SK-N-SH treated with all-trans-retinoic acid at 6 μM for 48 hours (cell line): ENCODE measurements around the gene MLLT6.
A peak's percentile ranks its signal among the peaks of the same experiment; 100 is the strongest.

Experiments
- ATAC-seq: fragments of 200-7000 bp; cut with Tn5 transposase; 3 replicates; pipeline ENCODE4 v1.9.1; 2020; ENCODE audit warnings: mild to moderate bottlenecking, moderate library complexity
- ARNTL ChIP-seq: fragments of 450-650 bp; formaldehyde crosslinking; IDR thresholded peaks from 2 replicates; pipeline ENCODE4 v1.5.0; 2020; ENCODE audit warnings: low read depth, mild to moderate bottlenecking, moderate library complexity, borderline replicate concordance
- BACH2 ChIP-seq: fragments of 250-450 bp; sonication (Bioruptor Pico); IDR thresholded peaks from 2 replicates; pipeline ENCODE4 v1.9.0; 2021; ENCODE audit warnings: mild to moderate bottlenecking, borderline replicate concordance
- CSDC2 ChIP-seq: fragments of 250-450 bp; sonication (Bioruptor Pico); IDR thresholded peaks from 2 replicates; pipeline ENCODE4 v1.5.0; 2020; ENCODE audit warnings: mild to moderate bottlenecking, moderate library complexity
- ESRRG ChIP-seq: fragments of 250-450 bp; sonication (Bioruptor Pico); IDR thresholded peaks from 2 replicates; pipeline ENCODE4 v1.6.1; 2021; ENCODE audit warnings: mild to moderate bottlenecking
- GLIS3 ChIP-seq: fragments of 250-450 bp; sonication (Bioruptor Pico); IDR thresholded peaks from 2 replicates; pipeline ENCODE4 v1.5.0; 2020; ENCODE audit warnings: mild to moderate bottlenecking, moderate library complexity
- ISL1 ChIP-seq: fragments of 250-450 bp; sonication (Bioruptor Pico); IDR thresholded peaks from 2 replicates; pipeline ENCODE4 v2.1.2; 2022; ENCODE audit warnings: mild to moderate bottlenecking, moderate library complexity
- OSR1 ChIP-seq: fragments of 250-450 bp; sonication (Bioruptor Pico); IDR thresholded peaks from 2 replicates; pipeline ENCODE4 v1.8.0; 2022; ENCODE audit warnings: moderate library complexity, mild to moderate bottlenecking, inconsistent platforms
- PPARA ChIP-seq: fragments of 250-450 bp; sonication (Bioruptor Pico); IDR thresholded peaks from 2 replicates; pipeline ENCODE4 v1.5.0; 2020; ENCODE audit warnings: mild to moderate bottlenecking, borderline replicate concordance
- RARB ChIP-seq: fragments of 250-450 bp; sonication (Bioruptor Pico); IDR thresholded peaks from 2 replicates; pipeline ENCODE4 v1.8.0; 2021; ENCODE audit warnings: mild to moderate bottlenecking, moderate library complexity
- SNAI2 ChIP-seq: fragments of 250-450 bp; sonication (Bioruptor Pico); IDR thresholded peaks from 2 replicates; pipeline ENCODE4 v1.5.0; 2020; ENCODE audit warnings: mild to moderate bottlenecking, moderate library complexity
- TCF4 ChIP-seq: fragments of 250-450 bp; sonication (Bioruptor Pico); IDR thresholded peaks from 2 replicates; pipeline ENCODE4 v1.8.0; 2021; ENCODE audit warnings: mild to moderate bottlenecking, moderate library complexity, borderline replicate concordance
- TOX ChIP-seq: fragments of 250-450 bp; sonication (Bioruptor Pico); IDR thresholded peaks from 2 replicates; pipeline ENCODE4 v1.8.0; 2021; ENCODE audit warnings: mild to moderate bottlenecking, moderate library complexity, borderline replicate concordance
- ZC3H10 ChIP-seq: fragments of 250-450 bp; sonication (Bioruptor Pico); IDR thresholded peaks from 2 replicates; pipeline ENCODE4 v1.5.1; 2021; ENCODE audit warnings: mild to moderate bottlenecking, moderate library complexity
- ZFP3 ChIP-seq: fragments of 250-450 bp; sonication (Bioruptor Pico); IDR thresholded peaks from 2 replicates; pipeline ENCODE4 v1.5.0; 2020; ENCODE audit warnings: mild to moderate bottlenecking, moderate library complexity
- ZFP30 ChIP-seq: fragments of 450-650 bp; formaldehyde crosslinking; IDR thresholded peaks from 2 replicates; pipeline ENCODE4 v1.5.0; 2022; ENCODE audit warnings: mild to moderate bottlenecking, moderate library complexity
- ZNF565 ChIP-seq: fragments of 450-650 bp; formaldehyde crosslinking; conservative IDR thresholded peaks from 2 replicates; pipeline ENCODE4 v1.5.0; 2020; ENCODE audit warnings: low read depth, mild to moderate bottlenecking, moderate library complexity
- ZNF70 ChIP-seq: fragments of 450-650 bp; formaldehyde crosslinking; IDR thresholded peaks from 2 replicates; pipeline ENCODE4 v1.5.0; 2020; ENCODE audit warnings: mild to moderate bottlenecking, moderate library complexity
- TF ChIP-seq, protein P1 (sequence below): fragments of 250-450 bp; sonication (Bioruptor Pico); IDR thresholded peaks from 2 replicates; pipeline ENCODE4 v1.5.1; 2021; ENCODE audit warnings: mild to moderate bottlenecking, moderate library complexity
- TF ChIP-seq, protein P2 (sequence below): fragments of 250-450 bp; sonication (Bioruptor Pico); IDR thresholded peaks from 2 replicates; pipeline ENCODE4 v1.5.0; 2020; ENCODE audit warnings: mild to moderate bottlenecking, moderate library complexity
- TF ChIP-seq, protein P3 (sequence below): fragments of 250-450 bp; sonication (Bioruptor Pico); IDR thresholded peaks from 2 replicates; pipeline ENCODE4 v1.8.0; 2021; ENCODE audit warnings: low read depth, mild to moderate bottlenecking, moderate library complexity, borderline replicate concordance
- TF ChIP-seq, protein P4 (sequence below): fragments of 250-450 bp; sonication (Bioruptor Pico); IDR thresholded peaks from 2 replicates; pipeline ENCODE4 v1.5.1; 2020; ENCODE audit warnings: low read depth, mild to moderate bottlenecking, moderate library complexity

The MLLT6 gene

DNA sequence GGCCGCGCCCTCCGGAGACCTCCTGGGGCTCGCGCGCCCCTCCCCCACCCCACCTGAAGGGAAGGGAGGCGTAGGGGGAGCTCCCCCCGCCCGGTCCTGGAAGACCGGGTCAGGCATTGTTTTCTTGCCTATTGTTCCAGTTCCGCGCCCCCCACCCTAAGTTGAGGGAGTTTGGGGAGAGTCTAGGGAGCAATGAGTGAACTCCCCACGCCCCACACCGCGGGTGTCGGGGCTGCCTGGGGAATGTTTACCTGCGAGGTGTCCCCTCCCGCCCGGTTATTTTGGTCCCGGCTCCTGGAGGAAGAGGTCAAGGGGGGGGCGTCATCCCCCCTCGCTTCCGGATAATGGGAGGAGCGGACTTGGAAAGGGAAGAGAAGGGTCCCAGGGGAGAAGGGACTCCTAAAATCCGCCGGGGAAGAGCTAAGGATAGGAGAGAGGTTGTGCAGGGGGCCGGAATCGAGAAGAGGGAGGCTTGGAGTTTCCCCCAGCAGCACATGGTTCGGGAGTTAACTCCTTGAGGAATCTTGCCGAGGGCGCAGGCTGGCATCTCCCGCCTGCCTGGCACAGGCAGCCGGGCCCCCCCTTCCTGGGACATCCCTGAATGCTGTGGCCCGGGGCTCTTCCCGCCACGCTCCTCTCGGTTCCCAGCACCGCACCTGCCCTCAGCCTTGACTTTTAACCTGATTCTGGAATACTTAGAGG, 881 bp downstream of the MLLT6 start:
- ATAC-seq: peak; percentile 20

DNA sequence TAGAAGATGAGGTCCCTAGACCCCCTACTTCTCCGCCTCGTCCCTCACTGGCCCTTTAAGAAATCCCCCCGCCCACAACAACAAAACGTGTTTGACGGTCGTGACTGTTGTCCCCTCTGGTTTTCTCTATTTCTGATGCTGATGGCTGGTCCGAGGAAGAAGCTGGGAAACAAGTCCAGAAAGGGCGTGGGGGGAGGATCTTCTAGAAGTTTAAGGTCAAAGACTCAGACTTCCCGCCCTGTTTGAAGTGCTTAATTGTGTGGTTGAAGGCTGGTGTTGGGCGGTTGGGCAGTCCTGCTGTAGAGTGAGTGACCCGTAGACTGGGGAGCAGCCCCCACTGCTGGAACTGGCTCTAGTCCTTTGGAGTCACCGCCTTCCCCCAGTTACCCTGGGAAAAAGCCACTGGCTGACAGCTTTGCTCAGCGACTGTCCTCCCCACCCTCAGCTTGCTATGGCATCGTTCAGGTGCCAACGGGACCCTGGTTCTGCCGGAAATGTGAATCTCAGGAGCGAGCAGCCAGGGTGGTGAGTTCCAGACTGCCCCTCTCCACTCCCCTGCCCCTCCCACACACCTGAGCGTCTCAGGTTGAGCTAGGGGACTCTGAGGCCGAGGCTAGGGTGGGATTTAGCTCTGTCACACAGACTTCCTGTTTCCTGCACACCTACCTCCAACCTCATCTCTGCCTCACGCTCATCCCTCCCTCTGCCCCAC, 1.6 kb downstream of the MLLT6 start:
- ATAC-seq: no peak
- no peak for TF ChIP-seq ZNF70 (CRISPR knock-in tag)

More for the DNA sequence above, 881 bp downstream of the MLLT6 start:
- TF ChIP-seq ZNF565 (no peak), RARB (CRISPR knock-in tag) (no peak), ZNF70 (CRISPR knock-in tag) (no peak), SNAI2 (CRISPR knock-in tag) (no peak), ZFP3 (CRISPR knock-in tag) (no peak), OSR1 (CRISPR knock-in tag) (no peak), BACH2 (CRISPR knock-in tag) (no peak), TCF4 (CRISPR knock-in tag) (no peak), PPARA (CRISPR knock-in tag) (no peak), GLIS3 (CRISPR knock-in tag) (no peak), TOX (CRISPR knock-in tag) (no peak), ISL1 (CRISPR knock-in tag) (no peak), ESRRG (CRISPR knock-in tag) (no peak), ARNTL (CRISPR knock-in tag) (no peak), ZC3H10 (CRISPR knock-in tag) (no peak), CSDC2 (CRISPR knock-in tag) (no peak)
- TF ChIP-seq, protein P1, sequence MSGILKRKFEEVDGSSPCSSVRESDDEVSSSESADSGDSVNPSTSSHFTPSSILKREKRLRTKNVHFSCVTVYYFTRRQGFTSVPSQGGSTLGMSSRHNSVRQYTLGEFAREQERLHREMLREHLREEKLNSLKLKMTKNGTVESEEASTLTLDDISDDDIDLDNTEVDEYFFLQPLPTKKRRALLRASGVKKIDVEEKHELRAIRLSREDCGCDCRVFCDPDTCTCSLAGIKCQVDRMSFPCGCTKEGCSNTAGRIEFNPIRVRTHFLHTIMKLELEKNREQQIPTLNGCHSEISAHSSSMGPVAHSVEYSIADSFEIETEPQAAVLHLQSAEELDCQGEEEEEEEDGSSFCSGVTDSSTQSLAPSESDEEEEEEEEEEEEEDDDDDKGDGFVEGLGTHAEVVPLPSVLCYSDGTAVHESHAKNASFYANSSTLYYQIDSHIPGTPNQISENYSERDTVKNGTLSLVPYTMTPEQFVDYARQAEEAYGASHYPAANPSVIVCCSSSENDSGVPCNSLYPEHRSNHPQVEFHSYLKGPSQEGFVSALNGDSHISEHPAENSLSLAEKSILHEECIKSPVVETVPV (CRISPR knock-in tag): no peak
- TF ChIP-seq, protein P2, sequence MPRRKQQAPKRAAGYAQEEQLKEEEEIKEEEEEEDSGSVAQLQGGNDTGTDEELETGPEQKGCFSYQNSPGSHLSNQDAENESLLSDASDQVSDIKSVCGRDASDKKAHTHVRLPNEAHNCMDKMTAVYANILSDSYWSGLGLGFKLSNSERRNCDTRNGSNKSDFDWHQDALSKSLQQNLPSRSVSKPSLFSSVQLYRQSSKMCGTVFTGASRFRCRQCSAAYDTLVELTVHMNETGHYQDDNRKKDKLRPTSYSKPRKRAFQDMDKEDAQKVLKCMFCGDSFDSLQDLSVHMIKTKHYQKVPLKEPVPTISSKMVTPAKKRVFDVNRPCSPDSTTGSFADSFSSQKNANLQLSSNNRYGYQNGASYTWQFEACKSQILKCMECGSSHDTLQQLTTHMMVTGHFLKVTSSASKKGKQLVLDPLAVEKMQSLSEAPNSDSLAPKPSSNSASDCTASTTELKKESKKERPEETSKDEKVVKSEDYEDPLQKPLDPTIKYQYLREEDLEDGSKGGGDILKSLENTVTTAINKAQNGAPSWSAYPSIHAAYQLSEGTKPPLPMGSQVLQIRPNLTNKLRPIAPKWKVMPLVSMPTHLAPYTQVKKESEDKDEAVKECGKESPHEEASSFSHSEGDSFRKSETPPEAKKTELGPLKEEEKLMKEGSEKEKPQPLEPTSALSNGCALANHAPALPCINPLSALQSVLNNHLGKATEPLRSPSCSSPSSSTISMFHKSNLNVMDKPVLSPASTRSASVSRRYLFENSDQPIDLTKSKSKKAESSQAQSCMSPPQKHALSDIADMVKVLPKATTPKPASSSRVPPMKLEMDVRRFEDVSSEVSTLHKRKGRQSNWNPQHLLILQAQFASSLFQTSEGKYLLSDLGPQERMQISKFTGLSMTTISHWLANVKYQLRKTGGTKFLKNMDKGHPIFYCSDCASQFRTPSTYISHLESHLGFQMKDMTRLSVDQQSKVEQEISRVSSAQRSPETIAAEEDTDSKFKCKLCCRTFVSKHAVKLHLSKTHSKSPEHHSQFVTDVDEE (CRISPR knock-in tag): no peak
- TF ChIP-seq, protein P3, sequence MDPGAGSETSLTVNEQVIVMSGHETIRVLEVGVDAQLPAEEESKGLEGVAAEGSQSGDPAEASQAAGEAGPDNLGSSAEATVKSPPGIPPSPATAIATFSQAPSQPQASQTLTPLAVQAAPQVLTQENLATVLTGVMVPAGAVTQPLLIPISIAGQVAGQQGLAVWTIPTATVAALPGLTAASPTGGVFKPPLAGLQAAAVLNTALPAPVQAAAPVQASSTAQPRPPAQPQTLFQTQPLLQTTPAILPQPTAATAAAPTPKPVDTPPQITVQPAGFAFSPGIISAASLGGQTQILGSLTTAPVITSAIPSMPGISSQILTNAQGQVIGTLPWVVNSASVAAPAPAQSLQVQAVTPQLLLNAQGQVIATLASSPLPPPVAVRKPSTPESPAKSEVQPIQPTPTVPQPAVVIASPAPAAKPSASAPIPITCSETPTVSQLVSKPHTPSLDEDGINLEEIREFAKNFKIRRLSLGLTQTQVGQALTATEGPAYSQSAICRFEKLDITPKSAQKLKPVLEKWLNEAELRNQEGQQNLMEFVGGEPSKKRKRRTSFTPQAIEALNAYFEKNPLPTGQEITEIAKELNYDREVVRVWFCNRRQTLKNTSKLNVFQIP (CRISPR knock-in tag): no peak

DNA sequence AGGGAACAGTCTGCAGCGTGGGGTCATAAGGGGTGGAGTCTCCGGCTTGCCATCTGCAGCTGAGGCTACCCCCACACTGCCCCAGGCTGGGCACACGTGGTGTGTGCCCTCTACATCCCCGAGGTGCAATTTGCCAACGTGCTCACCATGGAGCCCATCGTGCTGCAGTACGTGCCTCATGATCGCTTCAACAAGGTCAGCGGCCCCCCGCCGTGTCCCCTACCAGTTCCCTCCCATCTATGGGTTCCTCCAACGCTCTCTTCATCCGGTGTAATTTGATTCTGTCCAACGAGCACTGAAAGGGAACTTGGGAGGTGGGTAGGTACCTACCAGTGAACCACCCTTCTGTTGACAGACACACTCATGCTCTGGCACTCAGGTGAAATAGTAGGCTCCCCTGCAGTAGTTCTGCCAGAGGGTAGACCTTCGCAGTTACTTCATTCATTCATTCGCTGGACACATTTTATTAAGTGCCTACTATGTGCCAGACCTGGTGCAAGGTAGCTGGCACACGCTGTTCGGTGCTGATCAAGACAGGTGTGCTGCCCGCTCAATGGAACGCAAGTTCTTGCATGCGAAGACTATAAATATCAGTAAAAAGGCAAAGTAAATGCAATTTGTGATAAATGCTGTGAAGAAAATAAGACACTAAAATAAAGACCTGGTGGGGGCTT, 2.7 kb downstream of the MLLT6 start:
- TF ChIP-seq BACH2 (CRISPR knock-in tag) (no peak), PPARA (CRISPR knock-in tag) (no peak)
- no peak for ATAC-seq

DNA sequence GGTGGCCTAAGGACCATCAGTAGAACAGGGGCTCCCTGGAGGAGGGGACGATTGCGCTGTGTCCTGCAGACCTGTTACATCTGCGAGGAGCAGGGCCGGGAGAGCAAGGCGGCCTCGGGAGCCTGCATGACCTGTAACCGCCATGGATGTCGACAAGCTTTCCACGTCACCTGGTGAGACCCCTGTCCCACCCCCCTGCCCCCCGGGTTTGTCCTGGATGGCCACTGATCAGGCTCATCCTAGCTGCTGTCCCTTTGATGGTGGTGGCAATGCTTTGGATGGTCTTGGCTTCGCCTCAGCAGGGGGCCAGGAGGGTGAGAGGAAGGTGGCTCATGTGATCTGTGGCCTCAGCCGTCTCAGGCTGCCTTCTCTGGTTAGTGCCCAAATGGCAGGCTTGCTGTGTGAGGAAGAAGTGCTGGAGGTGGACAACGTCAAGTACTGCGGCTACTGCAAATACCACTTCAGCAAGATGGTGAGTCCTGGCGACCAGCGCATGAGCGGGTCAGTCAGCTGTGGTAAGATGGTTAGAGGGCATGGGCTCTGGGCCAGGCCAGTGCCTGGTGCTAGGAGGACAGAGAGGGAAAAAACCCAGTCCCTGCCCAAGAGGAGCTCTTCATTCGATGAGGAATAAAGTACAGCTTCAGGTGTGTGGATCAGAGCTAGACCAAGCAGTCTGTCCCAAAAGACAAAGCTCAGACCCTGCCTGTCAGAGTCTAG, 4.2 kb downstream of the MLLT6 start:
- no peak for ATAC-seq
- TF ChIP-seq BACH2 (CRISPR knock-in tag) (no peak), OSR1 (CRISPR knock-in tag) (no peak), CSDC2 (CRISPR knock-in tag) (no peak), TOX (CRISPR knock-in tag) (no peak), ZC3H10 (CRISPR knock-in tag) (no peak), ZFP3 (CRISPR knock-in tag) (no peak), PPARA (CRISPR knock-in tag) (no peak), SNAI2 (CRISPR knock-in tag) (no peak), ZNF565 (no peak), ZFP30 (CRISPR knock-in tag) (no peak), ZNF70 (CRISPR knock-in tag) (no peak), ARNTL (CRISPR knock-in tag) (no peak)
- TF ChIP-seq, protein P4, sequence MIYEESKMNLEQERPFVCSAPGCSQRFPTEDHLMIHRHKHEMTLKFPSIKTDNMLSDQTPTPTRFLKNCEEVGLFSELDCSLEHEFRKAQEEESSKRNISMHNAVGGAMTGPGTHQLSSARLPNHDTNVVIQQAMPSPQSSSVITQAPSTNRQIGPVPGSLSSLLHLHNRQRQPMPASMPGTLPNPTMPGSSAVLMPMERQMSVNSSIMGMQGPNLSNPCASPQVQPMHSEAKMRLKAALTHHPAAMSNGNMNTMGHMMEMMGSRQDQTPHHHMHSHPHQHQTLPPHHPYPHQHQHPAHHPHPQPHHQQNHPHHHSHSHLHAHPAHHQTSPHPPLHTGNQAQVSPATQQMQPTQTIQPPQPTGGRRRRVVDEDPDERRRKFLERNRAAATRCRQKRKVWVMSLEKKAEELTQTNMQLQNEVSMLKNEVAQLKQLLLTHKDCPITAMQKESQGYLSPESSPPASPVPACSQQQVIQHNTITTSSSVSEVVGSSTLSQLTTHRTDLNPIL (CRISPR knock-in tag): no peak
- TF ChIP-seq, protein P3 (CRISPR knock-in tag): no peak
- TF ChIP-seq, protein P1 (CRISPR knock-in tag): no peak
